Mesendoderm (in vitro differentiated cells): Measurements from ENCODE around the gene XPA.

Source experiments
- DNase-seq: peaks from one replicate; pipeline ENCODE4 v3.0.0; 2013
- H2AK5ac ChIP-seq: 2 replicates; pipeline ENCODE4 v1.6.1; 2013; ENCODE audit warnings: low read length, inconsistent platforms
- H2BK120ac ChIP-seq: 2 replicates; pipeline ENCODE4 v1.6.1; 2013; ENCODE audit warnings: low read depth, mild to moderate bottlenecking, low read length, moderate library complexity, mixed read lengths
- H2BK15ac ChIP-seq: replicated peaks from 2 replicates; pipeline ENCODE4 v1.6.1; 2013; ENCODE audit warnings: low read depth, mild to moderate bottlenecking, moderate library complexity
- H2BK5ac ChIP-seq: 2 replicates; pipeline ENCODE4 v1.6.1; 2013; ENCODE audit warnings: low read length, inconsistent platforms
- H3K18ac ChIP-seq: 2 replicates; pipeline ENCODE4 v1.6.1; 2013; ENCODE audit warnings: mild to moderate bottlenecking, low read length, mixed read lengths
- H3K23ac ChIP-seq: one replicate; pipeline ENCODE4 v1.6.1; 2013; ENCODE audit warnings: low read length
- H3K27ac ChIP-seq: 2 replicates; pipeline ENCODE4 v1.5.1; 2013; ENCODE audit warnings: low read depth, mild to moderate bottlenecking, inconsistent platforms, low read length, moderate library complexity
- H3K27me3 ChIP-seq: 2 replicates; pipeline ENCODE4 v1.6.1; 2013; ENCODE audit warnings: low read length, control low read depth, mild to moderate bottlenecking, inconsistent platforms; ENCODE audit not compliant: insufficient read depth, poor library complexity
- H3K36me3 ChIP-seq: 2 replicates; pipeline ENCODE4 v1.6.1; 2013; ENCODE audit warnings: low read length, inconsistent platforms; ENCODE audit not compliant: control insufficient read depth, insufficient read depth
- H3K4ac ChIP-seq: one replicate; pipeline ENCODE4 v1.6.1; 2013; ENCODE audit warnings: low read depth, mild to moderate bottlenecking, low read length, moderate library complexity
- H3K4me1 ChIP-seq: 2 replicates; pipeline ENCODE4 v1.6.1; 2013; ENCODE audit warnings: low read depth, low read length, inconsistent platforms; ENCODE audit not compliant: control insufficient read depth
- H3K4me2 ChIP-seq: 2 replicates; pipeline ENCODE4 v1.6.1; 2013; ENCODE audit warnings: low read length
- H3K4me3 ChIP-seq: 2 replicates; pipeline ENCODE4 v1.5.1; 2013; ENCODE audit warnings: mild to moderate bottlenecking, low read length
- H3K56ac ChIP-seq: one replicate; pipeline ENCODE4 v1.6.1; 2013; ENCODE audit warnings: low read length
- H3K79me1 ChIP-seq: 2 replicates; pipeline ENCODE4 v1.6.1; 2013; ENCODE audit warnings: low read length, inconsistent platforms
- H3K79me2 ChIP-seq: 2 replicates; pipeline ENCODE4 v1.6.1; 2013; ENCODE audit warnings: mild to moderate bottlenecking, low read length; ENCODE audit not compliant: control insufficient read depth, insufficient read depth
- H3K9ac ChIP-seq: 2 replicates; pipeline ENCODE4 v1.6.1; 2013; ENCODE audit warnings: low read length, inconsistent platforms
- H4K5ac ChIP-seq: one replicate; pipeline ENCODE4 v1.6.1; 2013; ENCODE audit warnings: low read length
- H4K8ac ChIP-seq: one replicate; pipeline ENCODE4 v1.6.1; 2013; ENCODE audit warnings: low read depth, mild to moderate bottlenecking, control low read depth, low read length, moderate library complexity
- WGBS: extraction: QIAGEN DNeasy Blood & Tissue Kit; methylation state at CpG from one replicate; pipeline ENCODE4 v1.1.7; 2013; ENCODE audit warnings: low lambda C conversion rate, missing lambda C conversion rate; ENCODE audit not compliant: insufficient coverage; ENCODE audit errors: extremely low coverage; 5-methylcytosine and 5-hydroxymethylcytosine counted together

The XPA gene

GRCh38 chr9:97627624-97628023 is 69.5 kb downstream of the XPA start:
- Histone ChIP-seq H3K4me2 (no peak overlapping the region), H3K4me3 (no peak overlapping the region), H2BK120ac (no peak overlapping the region), H3K27me3 (no peaks in the 10 kb centered on the region), H3K18ac (no peak overlapping the region), H3K23ac (no peak overlapping the region), H3K4me1 (no peaks in the 10 kb centered on the region), H3K56ac (no peak overlapping the region), H3K36me3 (no peaks in the 10 kb centered on the region), H4K8ac (no peak overlapping the region), H3K79me1 (peaks cover 14% of the 10 kb centered on the region), H3K4ac (no peak overlapping the region), H2BK5ac (no peak overlapping the region), H3K79me2 (peaks cover 26% of the 10 kb centered on the region), H3K9ac (no peak overlapping the region), H2AK5ac (no peak overlapping the region), H4K5ac (no peak overlapping the region), H3K27ac (no peak overlapping the region), H2BK15ac (no peak overlapping the region)
- WGBS: no CpG with 5 or more reads among the region's 5 CpGs
- DNase-seq: no peak

GRCh38 chr9:97625620-97626019 is 71.5 kb downstream of the XPA start:
- H3K36me3 ChIP-seq: no peaks in the 10 kb centered on the region
- WGBS: no CpG with 5 or more reads among the region's 3 CpGs
- H3K4me1 ChIP-seq: no peaks in the 10 kb centered on the region
- H3K27me3 ChIP-seq: no peaks in the 10 kb centered on the region
- H2BK120ac ChIP-seq: no peak overlapping the region
- no peak overlapping the region for H2BK15ac ChIP-seq
- no peak overlapping the region for H3K4ac ChIP-seq
- no peak overlapping the region for H3K4me3 ChIP-seq
- no peak overlapping the region for H3K27ac ChIP-seq
- H3K23ac ChIP-seq: no peak overlapping the region
- no peak overlapping the region for H2AK5ac ChIP-seq
- no peak overlapping the region for H3K18ac ChIP-seq
- H3K9ac ChIP-seq: no peak overlapping the region
- no peak overlapping the region for H3K4me2 ChIP-seq
- DNase-seq: no peak
- H3K79me1 ChIP-seq: peaks cover 11% of the 10 kb centered on the region
- no peak overlapping the region for H4K5ac ChIP-seq
- no peak overlapping the region for H2BK5ac ChIP-seq
- H3K56ac ChIP-seq: no peak overlapping the region
- no peak overlapping the region for H4K8ac ChIP-seq
- peaks cover 14% of the 10 kb centered on the region for H3K79me2 ChIP-seq
